Left colon (tissue), 2 donors: ENCODE measurements around the gene PYM1. TPM values are rescaled to one million over a fixed set of nuclear protein-coding genes. Genes with fewer than 3 reads are reported as not detected.
"Not testable (repeated sequence)": the region's sequence is repeated elsewhere in the genome, so short reads cannot be mapped to it uniquely, and the experiment has no call there.

ENCODE experiments used
- ATAC-seq: fragments of 200-7000 bp; cut with Tn5 transposase; one replicate; pipeline ENCODE4 v1.9.1; 2020; ENCODE audit warnings: mild to moderate bottlenecking, moderate library complexity
- DNase-seq, 2 donors: peaks; one replicate each; pipeline ENCODE4 v3.0.0-alpha.2; 2020
- intact Hi-C, 2 donors: fragments of 100-400 bp; cut with DNase I in 1 of 2; cut with micrococcal nuclease in 1 of 2; formaldehyde crosslinking; loops; one replicate each; pipeline versions ENCODE4 v1.11.2 to v1.14.0; 2022; cut with DNase I, micrococcal nuclease
- total RNA-seq, 2 donors: library from RNA; stranded (reverse); fragmentation: NEBNext Ultra II Directional; extraction: Animal tissue kit (Norgen Biotek cat#: 25700); gene quantifications; one replicate each; pipeline ENCODE4 v1.2.1, GENCODE V29; 2021
- donor health status: DM: no; HTN: no; CAD: no.
- donor health status: DM: yes; HTN: yes; CAD: no.

PYM1 gene
- total RNA-seq, 2 donors from 2014 or later = 41.7 to 45.0 TPM

- intact Hi-C loops, ATAC-seq: not testable (repeated sequence)
Observed at GRCh38 chr12:55866454-55867004, 61.2 kb downstream of the PYM1 start.

GRCh38 chr12:55865327-55865726, 62.4 kb downstream of the PYM1 start:
- intact Hi-C loops = no loop called here
- DNase-seq (no peak), ATAC-seq (no peak)

More at GRCh38 chr12:55866454-55867004, 61.2 kb downstream of the PYM1 start:
- not testable (repeated sequence) for DNase-seq

GRCh38 chr12:55862931-55863330, 64.8 kb downstream of the PYM1 start:
- ATAC-seq, DNase-seq, intact Hi-C loops: not testable (repeated sequence)

GRCh38 chr12:55862286-55862685, 65.4 kb downstream of the PYM1 start:
- ATAC-seq = no peak
- DNase-seq = no peak
- intact Hi-C loops = no loop called here

GRCh38 chr12:55861871-55862270, 65.8 kb downstream of the PYM1 start:
- DNase-seq (no peak), ATAC-seq (no peak)
- intact Hi-C loops = no loop called here

GRCh38 chr12:55861396-55861795, 66.3 kb downstream of the PYM1 start:
- intact Hi-C loops = no loop called here
- ATAC-seq = no peak
- DNase-seq = no peak

- no peak for ATAC-seq
- no peak for DNase-seq
- intact Hi-C loops = no loop called here
Observed at GRCh38 chr12:55852740-55853139, 75.0 kb downstream of the PYM1 start.

Other genes starting within 250 kb of the PYM1 start
- gene ITGA7, start 220.0 kb downstream of the PYM1 start, total RNA-seq = 10 to 100 TPM; 10.2 to 56.5 TPM
- gene BLOC1S1, start 211.8 kb downstream of the PYM1 start, total RNA-seq = 100 to 1,000 TPM; 266 to 300 TPM
- gene RDH5, start 207.5 kb downstream of the PYM1 start, total RNA-seq = 10 to 100 TPM; 34.2 to 37.7 TPM
- 1,000 to 10,000 TPM; 1,137 to 1,252 TPM for gene CD63, start 198.9 kb downstream of the PYM1 start, total RNA-seq
- 1 to 10 TPM; 1.5 to 2.7 TPM for gene GDF11, start 184.8 kb downstream of the PYM1 start, total RNA-seq
- 10 to 100 TPM; 42.7 to 43.7 TPM for gene SARNP, start 110.2 kb downstream of the PYM1 start, total RNA-seq
- gene ORMDL2, start 109.9 kb downstream of the PYM1 start, total RNA-seq = 10 to 100 TPM; 64.5 to 82.9 TPM
- gene DNAJC14, start 98.3 kb downstream of the PYM1 start, total RNA-seq = 10 to 100 TPM; 27.8 to 32.5 TPM
- 1 to 10 TPM; 2.8 to 6.4 TPM for gene MMP19, start 85.0 kb downstream of the PYM1 start, total RNA-seq
- gene DGKA, start 3.3 kb upstream of the PYM1 start, total RNA-seq = 100 to 1,000 TPM; 108 to 114 TPM
- gene PMEL, start 38.1 kb upstream of the PYM1 start, total RNA-seq = 1 to 10 TPM; 2.0 to 5.0 TPM
- 10 to 100 TPM; 10.4 to 19.7 TPM for gene CDK2, start 38.9 kb upstream of the PYM1 start, total RNA-seq
- 100 to 1,000 TPM; 149 to 169 TPM for gene RAB5B, start 46.2 kb upstream of the PYM1 start, total RNA-seq
- 10 to 100 TPM; 24.1 to 24.4 TPM for gene SUOX, start 69.4 kb upstream of the PYM1 start, total RNA-seq
- gene IKZF4, start 93.1 kb upstream of the PYM1 start, total RNA-seq = 1 to 10 TPM; 3.9 to 5.0 TPM
- gene RPS26, start 114.0 kb upstream of the PYM1 start, total RNA-seq = 10 to 100 TPM; 54.5 to 73.9 TPM
- 100 to 1,000 TPM; 188 to 261 TPM for gene ERBB3, start 152.3 kb upstream of the PYM1 start, total RNA-seq
- gene PA2G4, start 176.7 kb upstream of the PYM1 start, total RNA-seq = 10 to 100 TPM; 59.6 to 80.9 TPM
- 1,000 to 10,000 TPM; 2,955 to 2,956 TPM for gene RPL41, start 188.7 kb upstream of the PYM1 start, total RNA-seq
- gene ZC3H10, start 190.4 kb upstream of the PYM1 start, total RNA-seq = 1 to 10 TPM; 3.5 to 4.1 TPM
- gene ESYT1, start 200.4 kb upstream of the PYM1 start, total RNA-seq = 10 to 100 TPM; 44.4 to 48.6 TPM
- 10 to 100 TPM; 17.1 to 21.9 TPM for gene MYL6B, start 224.7 kb upstream of the PYM1 start, total RNA-seq
- 1,000 to 10,000 TPM; 1,832 to 2,224 TPM for gene MYL6, start 230.5 kb upstream of the PYM1 start, total RNA-seq